Breast epithelium (tissue), 4 donors: ENCODE data around the gene CAMTA1. TPM values are rescaled to one million over a fixed set of nuclear protein-coding genes. Genes with fewer than 3 reads are reported as not detected.

Experiments used
- DNase-seq, 2 donors: peaks; one replicate each; pipeline ENCODE4 v3.0.0-alpha.2; 2019; ENCODE audit warnings: low spot score in 2 of 2
- H3K27ac ChIP-seq, 2 donors: fragments of 200-600 bp; sonication (generic) in 1 of 2; one replicate each; pipeline ENCODE4 v1.5.1; 2016 to 2019; ENCODE audit warnings: mild to moderate bottlenecking in 1 of 2
- H3K27me3 ChIP-seq, 2 donors: fragments of 200-600 bp; sonication (generic) in 1 of 2; one replicate each; pipeline versions ENCODE4 v1.5.1 to v1.6.0; 2017 to 2019; ENCODE audit warnings: control low read depth in 1 of 2, mild to moderate bottlenecking in 1 of 2
- H3K36me3 ChIP-seq: fragments of 200-600 bp; one replicate; pipeline ENCODE4 v1.5.1; 2019
- H3K4me1 ChIP-seq, 2 donors: fragments of 200-600 bp; sonication (generic); one replicate each; pipeline ENCODE4 v1.5.1; 2016 to 2019; ENCODE audit warnings: control low read depth in 1 of 2
- H3K4me3 ChIP-seq, 3 donors: fragments of 200-600 bp; sonication (generic); 1 replicate in 2 of 3; 2 replicates in 1 of 3; pipeline ENCODE4 v1.5.1; 2016 to 2019; ENCODE audit warnings: mild to moderate bottlenecking in 3 of 3, moderate library complexity in 2 of 3
- H3K9me3 ChIP-seq, 2 donors: fragments of 200-600 bp; sonication (generic) in 1 of 2; one replicate each; pipeline ENCODE4 v1.5.1; 2016 to 2019; ENCODE audit warnings: control low read depth in 1 of 2
- CTCF ChIP-seq, 3 donors: fragments of 450-650 bp; IDR thresholded peaks; one replicate each; pipeline ENCODE4 v1.5.1; 2016 to 2017; ENCODE audit warnings: antibody characterized with exemption in 3 of 3, mild to moderate bottlenecking in 3 of 3, moderate library complexity in 3 of 3
- POLR2A ChIP-seq: fragments of 450-650 bp; IDR thresholded peaks from one replicate; pipeline ENCODE4 v1.6.1; 2016; ENCODE audit warnings: antibody characterized with exemption, mild to moderate bottlenecking, moderate library complexity
- POLR2AphosphoS5 ChIP-seq, 3 donors: sonication (generic); formaldehyde crosslinking; IDR thresholded peaks; one replicate each; pipeline ENCODE4 v1.6.1; 2017; ENCODE audit warnings: antibody characterized with exemption in 3 of 3
- intact Hi-C: fragments of 100-400 bp; cut with DNase I; formaldehyde crosslinking; loops from one replicate; pipeline ENCODE4 v1.15.1; 2023; ENCODE audit warnings: low total_unique reads
- total RNA-seq, 3 donors: library from RNA; depleted of rRNA; stranded (reverse); fragments of >200 nt; gene quantifications; one replicate each; pipeline ENCODE4 v1.1.0, GENCODE V29; 2016

CAMTA1 gene
- total RNA-seq, 3 donors from 2014 or later, result 53.4 to 84.0 (median 61.9) TPM

- intact Hi-C loops, result no loop called here
- Histone ChIP-seq H3K9me3 (no peaks in the 10 kb centered on the region), H3K36me3 (no peaks in the 10 kb centered on the region), H3K27me3 (no peaks in the 10 kb centered on the region), H3K4me3 (no peak overlapping the region), H3K4me1 (no peaks in the 10 kb centered on the region), H3K27ac (no peak overlapping the region)
- no peak for DNase-seq
- TF ChIP-seq POLR2A, result no peak
These were observed 644.9 kb downstream of the CAMTA1 start for GRCh38 chr1:7430047-7430608.

GRCh38 chr1:7430691-7431090, 645.4 kb downstream of the CAMTA1 start:
- no peak for DNase-seq
- Histone ChIP-seq H3K9me3 (no peaks in the 10 kb centered on the region), H3K36me3 (no peaks in the 10 kb centered on the region), H3K27ac (no peak overlapping the region), H3K4me1 (no peaks in the 10 kb centered on the region), H3K4me3 (no peak overlapping the region), H3K27me3 (no peaks in the 10 kb centered on the region)
- TF ChIP-seq POLR2A (no peak), CTCF (IDR thresholded peaks at IDR 0.05) (no peak), POLR2AphosphoS5 (IDR thresholded peaks at IDR 0.05) (no peak)
- intact Hi-C loops, result no loop called here

GRCh38 chr1:7432102-7432899, 647.0 kb downstream of the CAMTA1 start:
- H3K4me3 ChIP-seq, result no peak overlapping the region

GRCh38 chr1:7432900-7433380, 647.7 kb downstream of the CAMTA1 start:
- H3K36me3 ChIP-seq, result no peaks in the 10 kb centered on the region
- no peaks in the 10 kb centered on the region for H3K27me3 ChIP-seq
- no peak for DNase-seq
- intact Hi-C loops, result no loop called here
- no peaks in the 10 kb centered on the region for H3K9me3 ChIP-seq
- no peak overlapping the region for H3K4me3 ChIP-seq
- TF ChIP-seq POLR2A, result no peak
- TF ChIP-seq CTCF (IDR thresholded peaks at IDR 0.05), result no peak
- TF ChIP-seq POLR2AphosphoS5 (IDR thresholded peaks at IDR 0.05), result no peak
- no peaks in the 10 kb centered on the region for H3K4me1 ChIP-seq
- H3K27ac ChIP-seq, result no peak overlapping the region

More at GRCh38 chr1:7432102-7432899, 647.0 kb downstream of the CAMTA1 start:
- H3K27me3 ChIP-seq, result no peaks in the 10 kb centered on the region
- H3K9me3 ChIP-seq, result no peaks in the 10 kb centered on the region
- H3K4me1 ChIP-seq, result no peaks in the 10 kb centered on the region
- H3K27ac ChIP-seq, result no peak overlapping the region
- DNase-seq, result no peak
- no peaks in the 10 kb centered on the region for H3K36me3 ChIP-seq
- TF ChIP-seq CTCF (IDR thresholded peaks at IDR 0.05) (no peak), POLR2A (no peak), POLR2AphosphoS5 (IDR thresholded peaks at IDR 0.05) (no peak)
- intact Hi-C loops, result no loop called here

GRCh38 chr1:7434566-7434965, 649.3 kb downstream of the CAMTA1 start:
- Histone ChIP-seq H3K36me3 (no peaks in the 10 kb centered on the region), H3K27ac (no peak overlapping the region), H3K4me1 (no peaks in the 10 kb centered on the region), H3K27me3 (no peaks in the 10 kb centered on the region), H3K9me3 (no peaks in the 10 kb centered on the region), H3K4me3 (no peak overlapping the region)
- no peak for DNase-seq
- no peak for TF ChIP-seq CTCF (IDR thresholded peaks at IDR 0.05)
- TF ChIP-seq POLR2A, result no peak
- no peak for TF ChIP-seq POLR2AphosphoS5 (IDR thresholded peaks at IDR 0.05)
- intact Hi-C loops, result no loop called here
